Measurements from ENCODE around the gene PACS2. TPM values are rescaled to one million over a fixed set of nuclear protein-coding genes. Genes with fewer than 3 reads are reported as not detected.
A peak's percentile ranks its signal among the peaks of the same experiment; 100 is the strongest.

The PACS2 gene
- total and polyA plus RNA-seq, 2 donors (not counting 3 experiments of a cell fraction or from before 2014, with no cell fraction given), result 52.7 to 86.3 TPM

DNA sequence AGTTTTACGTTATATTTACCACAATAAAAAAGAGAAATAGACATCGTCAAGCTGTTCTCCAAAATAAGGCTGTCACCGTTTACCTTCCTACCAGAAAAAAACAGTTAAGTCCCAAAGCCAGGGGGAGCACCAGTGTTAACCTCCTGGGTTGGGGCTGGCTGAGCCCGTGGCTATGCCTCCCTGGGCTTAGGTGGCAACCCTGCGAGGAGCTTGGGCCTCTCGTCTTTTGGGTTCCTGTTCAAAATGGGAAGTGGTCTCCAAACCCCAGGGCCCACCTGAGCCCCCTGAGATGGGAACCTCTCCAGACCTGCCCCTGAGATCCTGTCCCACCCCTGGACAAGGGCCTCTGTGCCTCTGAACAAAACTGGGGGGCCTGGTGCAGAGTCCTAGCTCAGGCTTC is 22.9 kb downstream of the PACS2 start:
- FAIRE-seq, result no peak
- H3K4me1 ChIP-seq (ENCODE audit: control insufficient read depth, extremely low read depth, insufficient read depth, low read length), result peaks cover 12% of the 10 kb centered on the region
- POLR2A ChIA-PET, result no interaction called here
- dilution Hi-C loops (cut with MboI; ENCODE audit: extremely low pct_ligation_motif_present, low sequenced_read_pairs) (no loop called here), intact Hi-C loops (cut with micrococcal nuclease) (no loop called here)
- H3K9ac ChIP-seq (replicated peaks; ENCODE audit: extremely low read depth, insufficient read depth, low read length), result no peak overlapping the region
- H4K20me1 ChIP-seq (replicated peaks; ENCODE audit: control insufficient read depth, extremely low read depth, insufficient read depth, low read length), result no peaks in the 10 kb centered on the region
- H3K9me3 ChIP-seq (replicated peaks; ENCODE audit: control insufficient read depth, insufficient read depth, low read length), result no peaks in the 10 kb centered on the region
- H3K4me2 ChIP-seq (ENCODE audit: insufficient read depth, low read length), result peak overlapping the region; percentile 19
- no peaks in the 10 kb centered on the region for H3K9me1 ChIP-seq (replicated peaks; ENCODE audit: control insufficient read depth, extremely low read depth, insufficient read depth, low read length)
- H3K4me3 ChIP-seq (replicated peaks in 1 of 3; ENCODE audit: insufficient read depth in 1 of 3, low read depth in 1 of 3, low read length in 3 of 3), result no peak overlapping the region
- peaks cover 3% of the 10 kb centered on the region for H3K79me2 ChIP-seq (ENCODE audit: control insufficient read depth, insufficient read depth, low read length)
- H3K27me3 ChIP-seq (ENCODE audit: control insufficient read depth in 2 of 2, insufficient read depth in 2 of 2, low read length in 2 of 2), result no peaks in the 10 kb centered on the region
- DNase-seq (ENCODE audit: low read depth, low spot score), result no peak
- no peak overlapping the region for H3K27ac ChIP-seq (ENCODE audit: insufficient read depth, low read depth, low read length)
- H2AFZ ChIP-seq (ENCODE audit: low read depth, low read length), result no peak overlapping the region
- TF ChIP-seq POLR2AphosphoS5 (IDR thresholded peaks at IDR 0.05; ENCODE audit: insufficient read depth, low read depth, low read length) (no peak), FOS (IDR thresholded peaks at IDR 0.05; ENCODE audit: borderline replicate concordance, insufficient read depth, low read length) (no peak), GATA2 (IDR thresholded peaks at IDR 0.05; ENCODE audit: insufficient read depth, insufficient read length, low read depth, low read length) (no peak), MYC (IDR thresholded peaks at IDR 0.05; ENCODE audit: low read depth, low read length) (no peak), POLR2A (IDR thresholded peaks at IDR 0.05; ENCODE audit: low read depth, low read length) (no peak), JUN (IDR thresholded peaks at IDR 0.05; ENCODE audit: borderline replicate concordance, insufficient read depth, insufficient read length, low read depth) (no peak), EZH2 (IDR thresholded peaks at IDR 0.05; ENCODE audit: borderline replicate concordance, low read depth, low read length, severe bottlenecking) (no peak)
- TF ChIP-seq, protein P1, sequence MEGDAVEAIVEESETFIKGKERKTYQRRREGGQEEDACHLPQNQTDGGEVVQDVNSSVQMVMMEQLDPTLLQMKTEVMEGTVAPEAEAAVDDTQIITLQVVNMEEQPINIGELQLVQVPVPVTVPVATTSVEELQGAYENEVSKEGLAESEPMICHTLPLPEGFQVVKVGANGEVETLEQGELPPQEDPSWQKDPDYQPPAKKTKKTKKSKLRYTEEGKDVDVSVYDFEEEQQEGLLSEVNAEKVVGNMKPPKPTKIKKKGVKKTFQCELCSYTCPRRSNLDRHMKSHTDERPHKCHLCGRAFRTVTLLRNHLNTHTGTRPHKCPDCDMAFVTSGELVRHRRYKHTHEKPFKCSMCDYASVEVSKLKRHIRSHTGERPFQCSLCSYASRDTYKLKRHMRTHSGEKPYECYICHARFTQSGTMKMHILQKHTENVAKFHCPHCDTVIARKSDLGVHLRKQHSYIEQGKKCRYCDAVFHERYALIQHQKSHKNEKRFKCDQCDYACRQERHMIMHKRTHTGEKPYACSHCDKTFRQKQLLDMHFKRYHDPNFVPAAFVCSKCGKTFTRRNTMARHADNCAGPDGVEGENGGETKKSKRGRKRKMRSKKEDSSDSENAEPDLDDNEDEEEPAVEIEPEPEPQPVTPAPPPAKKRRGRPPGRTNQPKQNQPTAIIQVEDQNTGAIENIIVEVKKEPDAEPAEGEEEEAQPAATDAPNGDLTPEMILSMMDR (IDR thresholded peaks at IDR 0.05; ENCODE audit: extremely low read depth in 1 of 2, insufficient read depth in 1 of 2, low read depth in 1 of 2, low read length in 2 of 2), result no peak
- TF ChIP-seq, protein P2, sequence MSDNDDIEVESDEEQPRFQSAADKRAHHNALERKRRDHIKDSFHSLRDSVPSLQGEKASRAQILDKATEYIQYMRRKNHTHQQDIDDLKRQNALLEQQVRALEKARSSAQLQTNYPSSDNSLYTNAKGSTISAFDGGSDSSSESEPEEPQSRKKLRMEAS (IDR thresholded peaks at IDR 0.05; ENCODE audit: insufficient read depth, insufficient read length), result no peak
- H3K36me3 ChIP-seq (ENCODE audit: control insufficient read depth in 2 of 2, extremely low read depth in 1 of 2, insufficient read depth in 2 of 2, low read length in 2 of 2), result no peaks in the 10 kb centered on the region
- CTCF ChIA-PET, result interaction anchor here (0.8 kb wide), 1 partner anchor 153 kb away, joined by 3 read pairs; no protein-coding TSS in a partner anchor
- BruUV-seq (replicated peaks), result no TSS peak
